GM19395 (cell line): ENCODE results near the gene ERCC6L2.

ENCODE experiments used
- ATAC-seq: cut with Tn5 transposase; IDR thresholded peaks from one replicate; pipeline ENCODE4 v1.9.1; 2021; ENCODE audit warnings: mild to moderate bottlenecking, moderate library complexity; ENCODE audit not compliant: unreplicated experiment

ERCC6L2 gene

GRCh38 chr9:95971815-95972214 lies 96.3 kb downstream of the ERCC6L2 start:
- no peak for ATAC-seq

DNA sequence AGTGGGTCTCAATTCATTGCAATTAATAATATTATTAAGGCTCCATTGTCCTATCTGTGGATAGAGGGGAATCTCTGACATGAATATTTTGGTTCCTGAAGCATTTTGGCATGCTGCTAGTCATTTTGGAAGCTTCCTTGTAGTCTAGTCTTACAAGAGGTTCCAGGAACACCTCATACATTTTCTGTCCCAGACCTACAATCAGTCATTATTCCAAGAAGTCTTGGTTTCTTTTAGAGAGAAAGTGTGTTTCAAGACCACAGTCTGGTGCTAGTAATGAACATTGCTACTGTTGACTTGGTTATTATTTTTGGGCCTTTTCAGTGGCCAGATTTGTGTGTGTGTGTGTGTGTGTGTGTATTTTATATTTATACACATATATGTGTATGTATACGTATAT lies 98.9 kb downstream of the ERCC6L2 start:
- no peak for ATAC-seq

DNA sequence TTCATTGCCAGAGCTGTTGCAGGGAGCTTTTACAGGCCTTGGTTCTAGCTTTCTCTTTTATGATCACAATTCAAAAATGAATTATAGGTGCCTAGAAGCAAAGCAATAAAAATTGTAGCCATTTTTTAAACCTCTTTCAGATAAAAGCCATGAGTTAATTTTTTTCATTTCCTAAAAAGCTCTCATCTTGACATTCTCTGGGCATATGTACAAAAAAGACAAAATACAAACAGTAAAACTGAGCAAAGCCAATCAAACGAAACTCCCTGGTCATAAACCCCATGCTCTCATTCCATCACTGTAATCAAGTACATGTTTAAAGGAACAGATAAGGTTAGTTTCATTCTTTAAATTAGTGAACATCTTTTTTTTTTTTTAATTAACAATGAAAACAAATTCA lies 101.9 kb downstream of the ERCC6L2 start:
- ATAC-seq: no peak

- no peak for ATAC-seq
Observed at GRCh38 chr9:95978106-95978505, 102.6 kb downstream of the ERCC6L2 start.

DNA sequence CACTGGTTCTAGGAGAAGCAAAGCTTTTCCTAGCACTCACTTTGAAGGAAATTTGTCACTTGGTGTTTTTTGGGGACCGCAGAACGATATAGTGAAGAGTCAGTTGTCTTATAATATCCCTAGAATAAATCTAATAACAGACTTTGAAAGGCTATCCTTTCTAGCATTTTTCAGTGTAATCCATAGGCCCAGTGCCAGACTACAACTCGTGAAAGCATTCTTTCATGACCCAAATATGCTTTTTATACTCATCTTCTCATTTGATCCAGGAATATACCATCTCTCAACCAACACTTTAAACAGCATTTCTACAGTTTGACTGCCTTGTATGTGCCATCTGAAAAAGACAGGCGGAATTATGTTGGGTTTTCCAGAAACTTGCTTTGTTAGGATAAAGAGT lies 104.0 kb downstream of the ERCC6L2 start:
- no peak for ATAC-seq

DNA sequence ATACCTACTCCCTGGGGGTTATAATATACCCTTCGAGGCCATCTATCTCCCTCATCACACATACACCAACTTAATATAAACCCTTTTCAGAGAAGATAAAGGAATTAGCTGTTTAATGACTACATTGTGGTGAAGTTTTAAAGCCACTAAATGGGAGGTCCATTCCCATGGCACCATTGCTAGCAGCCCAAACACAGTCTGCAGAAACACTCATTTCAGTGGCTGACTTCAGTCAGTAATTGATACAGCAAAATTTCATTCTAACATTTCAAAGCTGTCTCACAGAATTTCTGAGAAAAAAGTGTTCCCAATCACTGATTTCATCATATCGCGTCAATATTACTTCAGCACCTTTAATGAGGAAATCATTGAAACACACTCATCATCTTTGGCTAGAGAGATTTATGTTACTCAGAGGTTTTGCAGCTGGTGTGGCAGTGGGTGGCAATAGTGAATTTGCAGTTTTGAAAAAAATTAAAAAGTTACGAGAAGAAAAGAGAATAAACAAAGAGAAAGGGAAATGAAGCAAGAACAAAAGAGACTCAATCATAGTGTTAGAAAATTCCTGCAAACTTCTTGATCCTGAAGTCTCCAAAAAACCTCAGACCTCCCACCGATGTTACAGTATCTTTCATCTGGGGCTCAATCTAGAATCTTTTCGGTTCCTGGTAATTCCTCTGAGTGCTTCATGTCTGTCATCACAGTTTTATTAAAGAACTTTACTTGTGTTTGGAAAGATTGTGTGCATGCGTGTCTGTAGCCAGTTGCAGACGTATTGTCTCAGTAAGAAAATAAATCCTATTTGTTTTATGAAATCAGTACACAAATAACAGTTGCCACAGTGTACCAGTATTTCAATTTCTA lies 105.0 kb downstream of the ERCC6L2 start:
- ATAC-seq: no peak

DNA sequence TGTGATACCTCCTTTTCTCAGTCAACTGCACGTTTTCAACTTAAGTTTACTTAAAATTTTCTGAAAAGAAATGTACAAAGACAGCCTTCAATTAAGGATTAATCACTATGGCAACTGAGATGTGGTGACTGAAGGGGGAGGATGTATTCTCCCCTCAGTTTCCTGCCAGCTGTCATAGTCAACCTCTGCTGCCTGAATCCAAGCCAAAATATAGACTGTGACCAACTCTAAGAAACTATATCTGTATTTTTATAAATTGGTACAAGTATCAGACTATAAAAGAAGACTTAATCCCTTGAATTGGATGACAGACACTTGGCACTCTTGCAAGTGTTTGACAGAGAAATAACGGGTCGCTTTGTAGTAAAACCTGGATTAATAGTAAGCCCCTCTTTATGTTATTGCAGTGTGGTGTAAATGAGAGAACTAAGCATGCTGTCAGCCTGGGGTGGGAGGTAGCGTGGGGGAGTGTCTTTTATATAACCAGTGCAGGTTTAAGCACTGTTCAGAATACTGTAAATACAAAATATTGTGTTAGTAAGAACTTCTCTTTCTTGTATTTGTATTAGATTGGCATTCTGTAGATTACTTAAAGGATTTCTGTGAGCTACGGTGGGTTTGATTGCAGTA lies 106.4 kb downstream of the ERCC6L2 start:
- no peak for ATAC-seq

DNA sequence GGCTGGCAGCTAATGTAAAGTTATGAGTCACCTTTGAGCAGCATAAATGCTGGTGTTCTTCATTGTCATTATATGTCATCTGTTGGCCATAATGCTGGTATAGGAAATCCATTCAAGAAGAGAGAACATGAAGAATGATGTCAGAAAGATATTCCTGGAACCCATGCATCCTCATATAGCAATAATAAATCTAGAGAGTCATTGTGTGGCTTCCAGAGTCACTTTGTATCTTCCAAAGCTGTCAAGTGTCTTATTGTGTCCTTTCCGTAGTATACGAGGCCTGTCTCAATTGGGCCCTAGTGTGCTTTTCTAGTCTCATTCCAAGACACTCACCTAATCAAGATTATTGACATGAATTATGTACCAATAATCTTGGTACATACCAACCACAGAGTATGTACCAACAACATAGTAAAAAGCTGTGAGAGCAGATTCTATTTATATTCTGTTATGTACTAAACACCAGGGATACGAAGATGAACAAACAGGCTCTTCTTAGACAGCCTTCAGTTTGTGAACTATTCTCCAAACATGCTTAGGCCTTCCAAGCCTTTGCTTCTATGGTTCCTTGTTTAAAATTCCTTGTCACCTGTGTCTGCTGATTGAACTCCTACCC lies 110.1 kb downstream of the ERCC6L2 start:
- ATAC-seq: no peak

- ATAC-seq: no peak
Observed at GRCh38 chr9:95989297-95989696, 113.8 kb downstream of the ERCC6L2 start.

GRCh38 chr9:95991326-95991725 lies 115.8 kb downstream of the ERCC6L2 start:
- ATAC-seq: no peak

GRCh38 chr9:95992536-95992935 lies 117.0 kb downstream of the ERCC6L2 start:
- ATAC-seq: no peak

- ATAC-seq: no peak
Observed at GRCh38 chr9:95993337-95993736, 117.8 kb downstream of the ERCC6L2 start.

DNA sequence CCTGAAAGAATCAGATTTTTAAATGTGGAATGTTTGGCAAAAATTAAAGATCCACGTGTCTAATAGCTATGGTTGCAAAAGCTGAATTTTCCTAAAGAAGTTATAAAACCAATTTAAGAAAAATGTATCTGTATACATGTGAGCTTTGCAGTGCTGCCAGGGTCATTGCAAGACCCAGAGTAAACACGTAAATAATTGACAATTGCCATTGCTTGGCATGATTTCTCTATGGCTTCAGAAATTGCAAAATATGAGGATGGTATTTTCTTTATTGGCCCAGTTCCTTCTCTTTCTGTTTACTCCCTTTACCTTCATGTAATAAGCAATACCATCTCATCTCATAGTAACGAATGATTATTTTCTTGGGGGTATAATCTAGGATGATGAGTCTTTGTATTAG lies 123.9 kb downstream of the ERCC6L2 start:
- no peak for ATAC-seq

- ATAC-seq: no peak
Observed at GRCh38 chr9:96004379-96004778, 128.9 kb downstream of the ERCC6L2 start.

- ATAC-seq: no peak
Observed at GRCh38 chr9:96006296-96006879, 130.9 kb downstream of the ERCC6L2 start.

GRCh38 chr9:96006961-96007360 lies 131.5 kb downstream of the ERCC6L2 start:
- no peak for ATAC-seq

- no peak for ATAC-seq
Observed at GRCh38 chr9:96008502-96009222, 133.2 kb downstream of the ERCC6L2 start.

- ATAC-seq: no peak
Observed at GRCh38 chr9:96009223-96009602, 133.7 kb downstream of the ERCC6L2 start.

- ATAC-seq: no peak
Observed at GRCh38 chr9:96009690-96010472, 134.4 kb downstream of the ERCC6L2 start.

GRCh38 chr9:96014078-96014477 lies 138.6 kb downstream of the ERCC6L2 start:
- ATAC-seq: no peak
